ENCODE measurements around the gene ZNF516. TPM values are rescaled to one million over a fixed set of nuclear protein-coding genes. Genes with fewer than 3 reads are reported as not detected.

ZNF516 gene
- total and polyA plus RNA-seq, 10 of the 15 experiments (the other 5 are each of a cell fraction or from before 2014, with no cell fraction given), result 2.0 to 32.0 (median 8.3) TPM

- no peak for TF ChIP-seq ZBTB11 (CRISPR knock-in tag; IDR thresholded peaks at IDR 0.05)
- no peak for TF ChIP-seq IKZF1 (conservative IDR thresholded peaks at IDR 0.05)
- no peak for TF ChIP-seq DPF2 (IDR thresholded peaks at IDR 0.05)
- TF ChIP-seq RCOR1 (conservative IDR thresholded peaks at IDR 0.05; ENCODE audit: low read depth, low read length), result no peak
Observed at GRCh38 chr18:76390452-76391035, 104.5 kb downstream of the ZNF516 start (continued).

DNA sequence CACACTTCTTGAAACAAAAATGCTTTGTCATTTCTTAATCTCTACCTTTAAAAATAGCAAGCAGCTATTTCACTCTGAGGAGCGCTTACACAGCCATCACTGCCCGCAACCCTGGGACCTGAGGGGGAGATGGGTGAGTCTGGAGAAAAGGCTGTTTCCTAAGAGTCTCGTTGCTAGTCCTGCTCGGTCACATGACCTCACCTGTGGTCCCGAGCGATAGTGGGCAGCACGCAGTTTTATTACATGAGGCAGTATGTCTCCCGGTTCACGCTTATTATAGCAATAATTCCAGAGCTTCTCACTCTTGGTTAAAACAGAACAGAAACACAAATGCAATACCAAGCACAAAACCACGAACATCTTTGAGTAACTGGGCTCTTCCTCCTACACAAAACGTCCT is 105.3 kb downstream of the ZNF516 start:
- peaks cover 7% of the 10 kb centered on the region for H4K20me1 ChIP-seq (ENCODE audit: control insufficient read depth, insufficient read depth)
- SMC1A ChIA-PET (ENCODE audit: uncharacterized antibody, unreplicated experiment), result no interaction called here

More for the DNA sequence above, 105.3 kb downstream of the ZNF516 start:
- H3K4me1 ChIP-seq (ENCODE audit: control insufficient read depth, insufficient read depth, low read length), result peaks cover 27% of the 10 kb centered on the region
- no peak overlapping the region for H3K9ac ChIP-seq (ENCODE audit: control insufficient read depth, insufficient read depth, low read length)
- H3K36me3 ChIP-seq (ENCODE audit: control insufficient read depth in 2 of 2, insufficient read depth in 2 of 2, low read length in 1 of 2), result peaks cover 0 to 2% of the 10 kb centered on the region in 2 experiments; a peak in 3 of 4 replicates
- 11% methylated on average over 11 of the region's 11 CpGs for WGBS (ENCODE audit: insufficient coverage, insufficient replicate concordance, low lambda C conversion rate, missing lambda C conversion rate)
- ChIA-PET RAD21 (ENCODE audit: unreplicated experiment) (no interaction called here), POLR2A (no interaction called here), CTCF (no interaction called here)
- H3K4me2 ChIP-seq (ENCODE audit: control insufficient read depth, insufficient read depth), result peak overlapping the region; percentile 54
- H3K79me2 ChIP-seq (ENCODE audit: control insufficient read depth, insufficient read depth, low read length), result peaks cover 24% of the 10 kb centered on the region
- intact Hi-C loops (cut with micrococcal nuclease; ENCODE audit: unreplicated experiment), result no loop called here
- in situ Hi-C loops (cut with MboI), result no loop called here
- no peak for TF ChIP-seq YY1 (IDR thresholded peaks at IDR 0.05; ENCODE audit: low read depth, low read length)
- TF ChIP-seq, protein P1, sequence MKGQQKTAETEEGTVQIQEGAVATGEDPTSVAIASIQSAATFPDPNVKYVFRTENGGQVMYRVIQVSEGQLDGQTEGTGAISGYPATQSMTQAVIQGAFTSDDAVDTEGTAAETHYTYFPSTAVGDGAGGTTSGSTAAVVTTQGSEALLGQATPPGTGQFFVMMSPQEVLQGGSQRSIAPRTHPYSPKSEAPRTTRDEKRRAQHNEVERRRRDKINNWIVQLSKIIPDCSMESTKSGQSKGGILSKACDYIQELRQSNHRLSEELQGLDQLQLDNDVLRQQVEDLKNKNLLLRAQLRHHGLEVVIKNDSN (IDR thresholded peaks at IDR 0.05; ENCODE audit: borderline replicate concordance, extremely low read length, insufficient read depth, low read depth, low read length), result peak; percentile 15
- TF ChIP-seq KLF5 (IDR thresholded peaks at IDR 0.05; ENCODE audit: partially characterized antibody), result no peak
- peak; percentile 45; the same call in 1 of the 2 replicates for TF ChIP-seq RUNX3 (IDR thresholded peaks at IDR 0.05; ENCODE audit: low read length)
- TF ChIP-seq, protein P2, sequence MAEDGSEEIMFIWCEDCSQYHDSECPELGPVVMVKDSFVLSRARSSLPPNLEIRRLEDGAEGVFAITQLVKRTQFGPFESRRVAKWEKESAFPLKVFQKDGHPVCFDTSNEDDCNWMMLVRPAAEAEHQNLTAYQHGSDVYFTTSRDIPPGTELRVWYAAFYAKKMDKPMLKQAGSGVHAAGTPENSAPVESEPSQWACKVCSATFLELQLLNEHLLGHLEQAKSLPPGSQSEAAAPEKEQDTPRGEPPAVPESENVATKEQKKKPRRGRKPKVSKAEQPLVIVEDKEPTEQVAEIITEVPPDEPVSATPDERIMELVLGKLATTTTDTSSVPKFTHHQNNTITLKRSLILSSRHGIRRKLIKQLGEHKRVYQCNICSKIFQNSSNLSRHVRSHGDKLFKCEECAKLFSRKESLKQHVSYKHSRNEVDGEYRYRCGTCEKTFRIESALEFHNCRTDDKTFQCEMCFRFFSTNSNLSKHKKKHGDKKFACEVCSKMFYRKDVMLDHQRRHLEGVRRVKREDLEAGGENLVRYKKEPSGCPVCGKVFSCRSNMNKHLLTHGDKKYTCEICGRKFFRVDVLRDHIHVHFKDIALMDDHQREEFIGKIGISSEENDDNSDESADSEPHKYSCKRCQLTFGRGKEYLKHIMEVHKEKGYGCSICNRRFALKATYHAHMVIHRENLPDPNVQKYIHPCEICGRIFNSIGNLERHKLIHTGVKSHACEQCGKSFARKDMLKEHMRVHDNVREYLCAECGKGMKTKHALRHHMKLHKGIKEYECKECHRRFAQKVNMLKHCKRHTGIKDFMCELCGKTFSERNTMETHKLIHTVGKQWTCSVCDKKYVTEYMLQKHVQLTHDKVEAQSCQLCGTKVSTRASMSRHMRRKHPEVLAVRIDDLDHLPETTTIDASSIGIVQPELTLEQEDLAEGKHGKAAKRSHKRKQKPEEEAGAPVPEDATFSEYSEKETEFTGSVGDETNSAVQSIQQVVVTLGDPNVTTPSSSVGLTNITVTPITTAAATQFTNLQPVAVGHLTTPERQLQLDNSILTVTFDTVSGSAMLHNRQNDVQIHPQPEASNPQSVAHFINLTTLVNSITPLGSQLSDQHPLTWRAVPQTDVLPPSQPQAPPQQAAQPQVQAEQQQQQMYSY (CRISPR knock-in tag; IDR thresholded peaks at IDR 0.05), result no peak
- no peaks in the 10 kb centered on the region; the same call in 2 of the 3 replicates for H3K9me3 ChIP-seq (replicated peaks; ENCODE audit: control insufficient read depth, insufficient read depth, low read length)
- no peak overlapping the region for H3K27ac ChIP-seq (ENCODE audit: control insufficient read depth, insufficient read depth)
- DNase-seq (ENCODE audit: low read depth, low spot score) (no peak), FAIRE-seq (no peak), ATAC-seq (no peak)
- no peak overlapping the region for H2AFZ ChIP-seq (ENCODE audit: control insufficient read depth, low read depth, low read length)
- BruUV-seq (replicated peaks), result no TSS peak
- H3K27me3 ChIP-seq (replicated peaks in 1 of 2; ENCODE audit: control insufficient read depth in 2 of 2, insufficient read depth in 2 of 2, low read length in 1 of 2), result no peaks in the 10 kb centered on the region
- peak overlapping the region; percentile 5; the same call in 1 of the 2 replicates for H3K4me3 ChIP-seq

Measured in GM12878 (cell line).